Islet precursor cell (in vitro differentiated cells): ENCODE data around the gene CTDNEP1.
A peak's percentile ranks its signal among the peaks of the same experiment; 100 is the strongest.

ENCODE experiments used
- DNase-seq: peaks from one replicate; pipeline ENCODE4 v3.0.0-alpha.2; 2018

Gene CTDNEP1

GRCh38 chr17:7251661-7252175 lies at the start of gene CTDNEP1:
TSS of gene CTDNEP1 (minus strand) at chr17:7251734. CDS start at chr17:7251296, 438 bp downstream.
- peak; percentile 100 for DNase-seq

GRCh38 chr17:7296189-7296861 lies 44.8 kb upstream of the CTDNEP1 start:
- peak; percentile 94 for DNase-seq

- DNase-seq: peak; percentile 60
Measured at GRCh38 chr17:7295230-7296180, 44.0 kb upstream of the CTDNEP1 start.

- peak; percentile 94 for DNase-seq
Measured at GRCh38 chr17:7294614-7295153, 43.1 kb upstream of the CTDNEP1 start, which contains the start of gene YBX2. TSS of gene YBX2 (minus strand) at chr17:7294639. CDS start at chr17:7294500, 139 bp downstream.

GRCh38 chr17:7293816-7294613 lies 42.5 kb upstream of the CTDNEP1 start:
- peak; percentile 79 for DNase-seq

GRCh38 chr17:7293159-7293558 lies 41.6 kb upstream of the CTDNEP1 start:
- peak; percentile 46 for DNase-seq

GRCh38 chr17:7292729-7293128 lies 41.2 kb upstream of the CTDNEP1 start:
- DNase-seq: peak; percentile 56

GRCh38 chr17:7292194-7292593 lies 40.7 kb upstream of the CTDNEP1 start:
- no peak for DNase-seq

- no peak for DNase-seq
Measured at GRCh38 chr17:7290685-7291084, 39.2 kb upstream of the CTDNEP1 start.

- DNase-seq: no peak
Measured at GRCh38 chr17:7290166-7290565, 38.6 kb upstream of the CTDNEP1 start.

- DNase-seq: peak; percentile 52
Measured at GRCh38 chr17:7289256-7290032, 37.9 kb upstream of the CTDNEP1 start.

- DNase-seq: no peak
Measured at GRCh38 chr17:7285679-7286078, 34.1 kb upstream of the CTDNEP1 start.

GRCh38 chr17:7284911-7285310 lies 33.4 kb upstream of the CTDNEP1 start:
- DNase-seq: no peak

GRCh38 chr17:7283471-7284216 lies 32.1 kb upstream of the CTDNEP1 start:
- peak; percentile 53 for DNase-seq

- no peak for DNase-seq
Measured at GRCh38 chr17:7282752-7283321, 31.3 kb upstream of the CTDNEP1 start.

- peak; percentile 62 for DNase-seq
Measured at GRCh38 chr17:7281953-7282751, 30.6 kb upstream of the CTDNEP1 start.

GRCh38 chr17:7281074-7281952 lies 29.8 kb upstream of the CTDNEP1 start, which contains the start of gene SLC2A4:
TSS of gene SLC2A4 (plus strand) at chr17:7281718. CDS start at chr17:7281935, 217 bp downstream.
- peak; percentile 99 for DNase-seq

- peak; percentile 96 for DNase-seq
Measured at GRCh38 chr17:7280519-7281073, 29.1 kb upstream of the CTDNEP1 start.
